ENCODE results near the gene ASCL5.

ASCL5 gene

GRCh38 chr1:201084295-201084694 is 42.7 kb downstream of the ASCL5 start:
- peak; percentile 65 for DNase-seq

- DNase-seq = no peak
Observed at GRCh38 chr1:201083741-201084140, 43.2 kb downstream of the ASCL5 start.

GRCh38 chr1:201080135-201080534 is 46.8 kb downstream of the ASCL5 start:
- no peak for DNase-seq

GRCh38 chr1:201077736-201078135 is 49.2 kb downstream of the ASCL5 start:
- no peak for DNase-seq

GRCh38 chr1:201077116-201077515 is 49.9 kb downstream of the ASCL5 start:
- DNase-seq = no peak

DNA sequence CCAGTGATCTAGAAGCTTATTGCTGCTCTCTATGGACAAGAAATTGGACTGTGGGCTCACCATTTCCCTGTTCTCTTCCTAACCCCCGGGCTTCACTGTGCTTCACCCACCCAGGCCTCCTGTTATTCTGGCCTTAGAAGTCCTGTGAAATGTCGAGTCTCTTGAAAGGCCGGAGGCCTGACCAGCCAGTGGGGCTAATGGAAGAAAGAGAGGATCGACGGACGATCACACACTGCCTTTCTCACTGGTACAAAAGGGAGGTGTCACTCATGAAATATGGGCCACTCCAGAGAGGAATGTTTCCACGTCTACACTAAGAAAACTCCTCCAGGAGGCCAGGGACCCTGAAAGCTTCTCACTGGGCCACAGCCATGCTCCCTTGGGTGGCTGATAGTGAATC is 50.9 kb downstream of the ASCL5 start:
- DNase-seq = no peak

DNA sequence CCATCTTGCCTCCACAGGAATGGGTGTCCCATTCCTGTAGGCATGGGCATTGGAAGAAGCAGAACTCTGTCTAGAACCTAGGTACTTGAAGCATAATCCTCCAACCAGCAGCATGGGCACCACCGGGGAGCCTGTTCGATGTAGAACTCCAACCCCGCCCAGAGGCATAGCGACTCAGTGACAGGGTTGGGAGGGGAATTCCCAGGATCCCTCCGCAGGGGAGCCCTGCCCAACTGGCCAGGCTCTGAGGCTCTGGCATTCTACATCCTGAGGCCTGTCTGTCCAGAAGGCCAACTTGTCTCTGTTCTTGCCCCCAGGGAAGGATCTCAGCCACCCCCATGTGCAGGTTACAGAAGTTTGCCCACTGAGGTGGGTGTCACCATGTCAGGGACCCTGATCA is 53.0 kb downstream of the ASCL5 start:
- no peak for DNase-seq

DNA sequence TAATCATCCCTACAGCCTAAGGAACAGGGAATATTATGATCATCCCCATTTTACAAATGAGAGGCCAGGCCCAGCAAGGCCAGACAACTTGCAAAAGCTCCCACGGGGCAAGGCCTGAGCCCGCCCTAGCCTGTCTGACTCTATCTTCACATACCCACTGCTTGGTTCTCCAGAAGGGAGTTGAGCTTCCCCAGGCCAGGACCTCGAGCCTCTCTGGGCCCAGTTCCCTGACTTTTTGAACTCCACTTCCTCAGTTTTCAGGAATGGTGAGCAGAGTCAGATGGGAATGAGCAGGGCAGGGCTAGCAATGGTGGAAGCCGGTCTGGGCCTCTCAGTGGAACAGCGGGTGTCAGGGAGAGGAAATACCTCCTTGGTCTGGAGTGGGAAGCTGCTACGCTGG is 54.1 kb downstream of the ASCL5 start:
- DNase-seq = no peak

GRCh38 chr1:201072149-201072548 is 54.8 kb downstream of the ASCL5 start:
- DNase-seq = peak; percentile 18

DNA sequence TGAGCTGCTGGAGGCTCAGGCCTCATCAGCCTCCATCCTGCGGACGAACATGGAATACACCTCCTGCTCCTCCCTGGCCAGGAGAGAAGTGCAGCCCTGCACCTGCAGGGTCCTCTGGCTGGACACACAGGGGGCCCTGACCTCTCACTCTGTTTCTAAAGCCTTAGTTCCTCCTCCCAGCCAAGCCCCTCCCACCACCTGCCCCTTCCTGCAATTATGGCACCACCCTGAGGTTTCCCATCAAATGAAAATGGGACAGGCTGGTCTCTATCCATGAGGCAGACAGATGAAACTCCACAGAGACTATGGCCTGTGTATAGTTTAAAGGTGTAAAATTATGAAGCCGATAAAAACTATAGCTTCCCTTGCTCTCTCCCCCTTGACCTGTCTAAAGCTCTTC is 57.3 kb downstream of the ASCL5 start:
- peak; percentile 63 for DNase-seq

DNA sequence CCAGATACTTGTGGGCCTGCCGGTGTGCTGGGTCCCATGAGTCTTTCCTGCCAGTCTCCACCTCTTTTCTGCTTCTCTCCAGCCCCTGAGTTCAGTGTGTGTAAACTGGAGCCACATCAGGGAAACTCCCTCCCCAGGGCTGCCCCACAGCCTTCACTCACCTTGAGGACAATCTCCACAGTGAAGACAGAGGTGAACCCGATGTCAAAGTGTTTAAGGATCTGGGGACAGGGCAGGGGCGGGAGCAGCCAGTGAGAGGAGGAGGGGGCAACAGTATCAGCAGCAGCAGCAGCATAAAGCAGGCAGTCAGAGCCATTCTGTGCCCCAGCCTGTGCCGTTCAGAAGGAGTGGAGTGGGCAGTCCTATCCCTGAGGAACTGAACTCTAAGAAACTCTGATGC is 58.0 kb downstream of the ASCL5 start:
- DNase-seq = no peak

- no peak for DNase-seq
Observed at GRCh38 chr1:201066986-201067385, 60.0 kb downstream of the ASCL5 start.

DNA sequence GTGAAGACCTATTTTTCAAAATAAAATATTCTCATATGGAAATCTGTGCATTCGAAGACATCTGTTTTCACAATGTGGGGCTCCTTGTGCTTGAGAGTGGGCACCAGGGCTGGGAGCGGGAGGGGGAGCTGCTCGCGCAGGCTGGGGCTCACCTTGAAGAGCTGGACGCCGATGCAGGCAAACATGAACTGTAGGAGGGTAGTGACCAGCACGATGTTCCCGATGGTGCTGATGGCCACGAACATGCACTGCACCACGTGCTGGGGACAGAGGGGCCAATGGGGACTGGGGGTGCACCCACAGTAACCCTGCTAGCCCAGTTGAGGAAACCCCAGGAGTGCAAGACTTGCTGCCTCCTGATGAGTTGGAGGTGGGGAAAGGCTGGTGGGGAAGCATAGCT is 61.3 kb downstream of the ASCL5 start:
- no peak for DNase-seq

- no peak for DNase-seq
Observed at GRCh38 chr1:201064806-201065205, 62.2 kb downstream of the ASCL5 start.

All from NCI-H69 (cell line).